Measurements from ENCODE around the gene CLNK.
"Not testable (repeated sequence)": the region's sequence is repeated elsewhere in the genome, so short reads cannot be mapped to it uniquely, and the experiment has no call there.

The CLNK gene

GRCh38 chr4:10656420-10656819, 28.1 kb downstream of the CLNK start:
- DNase-seq: no peak

GRCh38 chr4:10655968-10656367, 28.6 kb downstream of the CLNK start:
- no peak for DNase-seq

- no peak for DNase-seq
These were observed 36.1 kb downstream of the CLNK start for GRCh38 chr4:10648479-10648878.

- DNase-seq: no peak
These were observed 36.7 kb downstream of the CLNK start for GRCh38 chr4:10647846-10648245.

GRCh38 chr4:10643600-10644425, 40.8 kb downstream of the CLNK start:
- no peak for DNase-seq

- no peak for DNase-seq
These were observed 43.9 kb downstream of the CLNK start for GRCh38 chr4:10640561-10641201.

- no peak for DNase-seq
These were observed 44.9 kb downstream of the CLNK start for GRCh38 chr4:10639664-10640063.

- no peak for DNase-seq
These were observed 45.5 kb downstream of the CLNK start for GRCh38 chr4:10639100-10639499.

GRCh38 chr4:10635091-10635490, 49.5 kb downstream of the CLNK start:
- no peak for DNase-seq

GRCh38 chr4:10629394-10629793, 55.2 kb downstream of the CLNK start:
- DNase-seq: no peak

GRCh38 chr4:10625131-10625530, 59.4 kb downstream of the CLNK start:
- DNase-seq: no peak

GRCh38 chr4:10623862-10624261, 60.7 kb downstream of the CLNK start:
- DNase-seq: no peak

- no peak for DNase-seq
These were observed 61.3 kb downstream of the CLNK start for GRCh38 chr4:10623241-10623640.

- no peak for DNase-seq
These were observed 61.8 kb downstream of the CLNK start for GRCh38 chr4:10622728-10623127.

- no peak for DNase-seq
These were observed 63.6 kb downstream of the CLNK start for GRCh38 chr4:10620935-10621488.

- no peak for DNase-seq
These were observed 64.7 kb downstream of the CLNK start for GRCh38 chr4:10619855-10620254.

- no peak for DNase-seq
These were observed 65.3 kb downstream of the CLNK start for GRCh38 chr4:10619220-10619619.

GRCh38 chr4:10614926-10615325, 69.6 kb downstream of the CLNK start:
- DNase-seq: not testable (repeated sequence)

GRCh38 chr4:10613926-10614478, 70.6 kb downstream of the CLNK start:
- no peak for DNase-seq

GRCh38 chr4:10612476-10612875, 72.1 kb downstream of the CLNK start:
- DNase-seq: no peak

- DNase-seq: no peak
These were observed 72.9 kb downstream of the CLNK start for GRCh38 chr4:10611673-10612072.

GRCh38 chr4:10608501-10609219, 75.9 kb downstream of the CLNK start:
- no peak for DNase-seq

- DNase-seq: no peak
These were observed 77.4 kb downstream of the CLNK start for GRCh38 chr4:10607206-10607605.
